Measurements from ENCODE around the gene DNM1.

Gene DNM1

DNA sequence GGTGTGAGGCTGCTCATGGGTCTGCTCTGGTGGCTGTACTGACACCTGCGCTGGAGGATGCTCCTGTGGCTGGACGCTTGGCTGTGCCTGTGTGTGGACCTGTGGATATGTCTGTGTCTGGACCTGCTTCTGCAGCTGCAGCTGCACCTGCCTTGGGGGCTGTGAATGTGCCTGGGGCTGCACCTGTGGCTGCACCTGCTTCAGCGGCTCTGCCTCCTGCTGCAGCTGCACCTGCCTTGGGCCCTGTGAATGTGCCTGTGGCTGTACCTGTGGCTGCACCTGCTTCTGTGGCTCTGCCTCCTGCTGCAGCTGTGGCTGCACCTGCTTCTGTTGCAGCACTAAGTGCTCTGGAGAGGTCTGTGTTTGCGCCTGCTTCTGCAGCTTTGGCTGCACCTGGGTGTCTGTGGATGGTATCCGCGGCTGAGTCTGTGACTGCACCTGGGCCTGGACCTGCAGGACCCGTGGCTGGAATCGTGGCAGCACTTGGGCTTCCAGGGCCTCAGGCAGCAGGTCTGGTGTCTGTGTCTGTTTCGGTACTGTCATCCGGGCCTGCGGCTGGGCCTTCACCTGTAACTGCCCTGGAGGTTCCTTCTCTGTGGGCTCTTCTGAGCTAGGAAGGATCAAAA is 24.3 kb upstream of the DNM1 start:
- no peak for DNase-seq

DNA sequence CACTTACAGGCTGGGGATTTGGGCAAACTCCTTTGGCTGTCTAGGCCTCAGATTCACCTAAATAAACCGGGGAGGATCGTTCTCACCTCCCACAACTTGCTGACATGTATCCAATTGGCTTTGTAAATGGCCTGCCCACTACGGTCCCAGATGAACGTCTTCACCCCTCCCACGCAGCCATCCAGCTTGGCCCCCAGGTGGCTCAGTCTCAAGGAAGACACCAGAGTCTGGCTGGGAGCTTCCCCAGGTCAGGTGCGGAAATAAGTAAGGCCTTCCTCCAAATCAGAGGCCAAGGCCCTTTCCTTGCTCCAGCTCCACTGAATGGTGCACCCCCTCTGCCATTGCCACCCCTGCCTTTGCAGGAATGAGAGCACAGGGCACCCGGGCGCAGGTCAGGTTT is 23.2 kb upstream of the DNM1 start:
- DNase-seq, result no peak

DNA sequence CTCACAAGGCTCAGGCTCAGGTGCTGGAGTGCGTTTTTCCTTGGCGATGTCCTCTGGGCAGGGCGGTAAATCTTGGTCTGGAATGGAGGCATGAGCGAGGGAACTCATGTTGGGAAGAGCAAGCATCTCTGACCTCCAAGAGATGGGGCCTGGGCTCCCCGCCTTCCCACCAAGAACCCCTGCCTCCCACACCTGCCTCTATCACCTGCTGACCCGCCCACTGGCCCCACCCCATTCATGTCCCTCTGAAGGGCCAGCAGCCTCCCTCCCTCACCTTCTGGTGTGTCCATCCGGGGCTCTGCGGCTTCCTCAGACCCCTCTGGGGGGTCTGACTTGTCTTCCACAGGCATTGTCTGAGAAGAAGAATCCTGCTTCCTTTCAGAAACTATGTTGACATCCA is 22.7 kb upstream of the DNM1 start:
- DNase-seq, result no peak

DNA sequence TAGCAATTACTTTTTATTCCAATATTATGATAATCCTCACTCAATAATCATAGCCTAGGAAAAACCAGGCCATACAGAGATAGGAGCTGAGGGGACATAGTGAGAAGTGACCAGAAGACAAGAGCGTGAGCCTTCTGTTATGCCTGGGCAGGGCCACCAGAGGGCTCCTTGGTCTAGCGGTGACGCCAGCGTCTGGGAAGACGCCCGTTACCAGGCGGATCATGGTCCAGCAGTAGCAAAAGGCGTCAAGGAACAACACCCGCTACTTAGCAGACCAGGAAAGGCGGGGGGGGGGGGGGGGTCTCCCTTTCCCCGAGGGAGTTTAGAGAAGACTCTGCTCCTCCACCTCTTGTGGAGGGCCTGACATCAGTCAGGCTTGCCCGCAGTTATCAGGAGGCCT is 21.7 kb upstream of the DNM1 start:
- peak in 4 of 14 donors; percentile 5 to 46 (median 18) for DNase-seq

DNA sequence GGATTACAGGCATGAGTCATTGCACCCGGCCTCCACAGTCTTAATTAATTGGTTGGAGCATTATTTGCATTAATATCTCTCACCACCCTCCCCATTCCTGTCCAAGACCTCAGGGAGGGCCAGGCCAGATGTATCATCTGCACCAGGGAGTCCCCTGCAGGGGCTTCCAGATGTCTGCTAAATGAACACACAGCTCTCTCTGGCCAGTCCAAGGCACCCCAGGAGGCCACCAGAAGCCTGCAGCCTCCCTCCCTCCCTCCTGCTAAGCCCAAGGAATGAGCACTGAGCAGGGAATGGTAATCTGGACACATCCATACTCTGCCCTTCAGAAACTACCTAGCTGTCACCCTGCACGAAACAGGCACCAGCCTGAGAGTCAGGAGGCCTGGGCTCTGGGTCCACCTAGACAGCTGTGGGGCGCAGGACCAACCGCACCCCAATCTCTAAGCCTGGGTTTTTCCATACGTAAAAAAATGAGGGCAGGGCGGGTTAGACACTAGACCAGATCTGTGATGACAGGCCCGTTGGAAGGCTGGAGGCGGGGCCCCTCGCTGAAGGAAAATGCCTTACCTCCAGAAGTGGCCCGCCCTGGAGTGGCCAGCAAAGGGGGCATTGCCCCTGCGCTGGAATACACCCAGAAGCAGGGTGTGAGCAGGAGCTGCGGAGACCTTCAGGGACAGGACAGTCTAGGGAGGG is 20.1 kb upstream of the DNM1 start:
- no peak for DNase-seq

DNA sequence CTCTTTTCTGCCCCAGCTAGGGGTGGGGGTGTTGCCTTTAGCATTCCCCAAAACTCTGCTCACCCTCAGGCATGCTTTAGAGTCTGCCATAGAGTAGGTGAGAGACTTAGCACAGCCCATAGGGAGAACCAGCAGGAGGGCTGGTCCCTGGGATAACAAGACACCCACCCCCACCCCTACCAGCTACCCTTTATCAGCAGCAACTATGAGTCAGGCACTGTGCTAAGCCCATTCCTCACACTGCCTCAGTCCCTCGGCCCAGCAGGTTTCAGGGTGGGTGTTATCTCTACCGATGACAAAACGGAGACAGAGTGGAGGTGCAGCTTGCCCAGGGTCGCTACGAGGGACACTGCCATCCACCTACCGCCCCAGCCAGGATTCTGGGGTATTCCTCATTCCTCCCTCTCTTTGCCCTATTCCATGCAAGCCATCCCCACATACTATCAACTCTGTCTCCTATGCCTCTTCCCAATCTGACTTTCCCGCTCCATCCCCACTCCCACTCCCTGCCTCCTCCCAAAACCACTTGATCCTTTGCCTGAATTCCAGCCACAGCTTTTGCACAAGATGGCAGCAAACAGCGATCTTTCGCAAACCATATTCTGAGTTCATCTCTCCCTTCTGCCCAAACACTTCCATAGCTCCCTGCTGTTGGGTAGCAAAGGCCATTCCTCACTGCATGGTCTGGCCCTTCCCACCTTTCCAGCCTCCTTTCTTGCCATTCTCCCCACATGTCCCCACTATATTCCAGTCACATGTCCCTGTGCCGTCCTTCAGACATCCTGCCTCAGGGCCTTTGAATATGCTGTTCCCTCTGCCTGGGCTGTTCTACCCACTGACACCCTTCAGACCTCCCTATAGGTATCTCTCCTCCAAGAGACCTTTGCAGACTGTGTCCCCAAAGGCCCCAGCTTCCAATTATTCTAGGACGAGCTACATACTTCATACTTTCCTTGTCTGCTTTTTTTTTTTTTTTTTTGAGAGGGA is 16.9 kb upstream of the DNM1 start:
- no peak for DNase-seq

DNA sequence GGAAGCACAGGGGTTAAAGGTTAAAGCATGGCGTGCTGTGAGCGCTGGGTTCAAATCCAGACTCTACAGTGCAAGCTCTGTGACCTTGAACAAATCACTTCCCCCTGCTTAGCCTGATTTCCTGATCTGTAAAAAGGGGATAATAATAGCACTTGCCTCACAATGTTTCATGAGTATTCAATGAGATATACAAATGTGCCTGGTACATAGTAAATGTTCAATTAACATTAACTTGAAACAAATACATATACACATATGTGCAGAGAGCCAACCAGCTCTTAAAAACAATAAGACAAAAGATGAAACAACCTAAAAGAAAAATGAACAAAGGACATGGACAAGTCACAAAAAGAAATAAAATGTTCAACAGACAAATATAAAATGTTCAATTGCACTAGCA is 15.8 kb upstream of the DNM1 start:
- no peak for DNase-seq

DNA sequence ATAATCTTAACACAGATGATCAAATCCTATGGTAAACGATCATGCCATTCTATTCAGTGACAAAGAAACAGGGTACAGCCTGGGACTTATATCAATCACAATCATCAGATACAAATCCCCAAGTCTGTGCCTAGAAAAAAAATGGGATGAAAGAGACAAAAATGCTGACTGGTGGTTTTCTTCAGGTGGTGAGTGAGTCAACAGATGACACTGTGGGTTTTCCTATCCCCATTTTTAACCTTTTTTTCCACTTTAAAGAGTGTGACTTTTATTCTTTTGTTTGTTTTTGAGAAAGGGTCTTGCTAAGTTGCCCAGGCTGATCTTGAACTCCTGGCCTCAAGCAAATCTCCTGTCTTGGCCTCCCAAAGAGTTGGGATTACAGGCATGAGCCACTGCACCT is 15.0 kb upstream of the DNM1 start:
- no peak for DNase-seq

DNA sequence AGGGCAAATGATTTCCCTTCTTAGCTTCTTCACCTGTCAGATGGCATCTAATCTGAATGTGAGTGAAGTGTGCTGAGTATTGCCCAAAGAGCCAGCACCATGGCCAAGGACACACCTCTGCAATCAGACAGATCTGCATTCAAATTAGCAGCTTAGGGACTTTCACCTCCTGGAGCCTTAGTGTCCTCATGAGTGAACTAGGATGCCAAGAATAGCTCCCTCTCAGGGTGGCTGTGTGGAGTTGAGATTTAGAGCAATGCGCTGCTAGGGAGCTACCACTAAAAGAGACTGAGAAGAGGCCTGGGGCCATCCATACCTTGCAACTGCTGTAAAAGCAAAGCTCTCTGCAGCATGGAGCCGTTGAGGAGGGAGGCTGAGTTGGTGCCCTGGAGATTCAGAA is 13.2 kb upstream of the DNM1 start:
- DNase-seq, result no peak

DNA sequence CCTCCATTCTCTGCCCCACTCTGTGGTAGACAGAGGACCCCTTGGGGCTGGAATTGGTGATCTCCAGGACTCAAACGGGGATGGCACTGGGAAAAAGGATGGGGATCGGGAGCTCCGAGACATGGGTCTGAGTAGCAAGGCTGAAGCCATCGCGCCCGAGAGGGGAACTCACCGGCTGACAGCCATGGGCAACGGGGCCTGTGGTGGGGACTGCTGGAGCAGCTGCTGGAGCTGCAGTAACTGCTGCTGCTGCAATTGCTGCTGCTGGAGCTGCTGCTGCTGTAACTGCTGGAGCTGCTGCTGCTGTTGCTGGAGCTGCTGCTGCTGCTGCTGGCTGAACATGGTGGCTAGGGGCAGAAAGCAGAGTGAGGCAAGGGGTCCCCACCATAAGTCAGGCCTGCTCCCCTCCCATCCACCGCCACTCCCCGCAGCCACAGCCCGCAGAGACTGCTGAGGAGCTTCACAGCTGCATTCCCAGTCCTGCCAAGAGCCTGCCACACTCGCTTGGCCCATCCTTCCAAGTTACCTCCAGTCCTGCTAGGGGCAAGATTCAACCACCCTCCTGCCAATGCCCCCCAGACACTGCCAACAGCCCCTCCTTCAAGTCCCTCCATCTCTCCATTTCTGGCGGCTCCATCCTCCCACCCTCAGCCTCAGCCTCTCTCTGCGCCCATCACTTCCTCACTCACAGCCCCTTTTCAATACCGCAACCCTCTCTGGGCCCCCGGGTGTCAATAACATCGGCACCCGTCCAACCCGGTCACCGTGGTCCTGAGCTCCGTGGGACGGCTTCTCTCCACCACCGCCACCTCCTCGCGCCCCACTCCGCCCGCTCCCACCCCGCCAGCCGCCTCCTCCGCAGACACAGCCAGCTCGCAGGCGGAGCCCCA is 12.4 kb upstream of the DNM1 start:
- DNase-seq, result peak in 9 of 14 donors; percentile 21 to 78 (median 51)

DNA sequence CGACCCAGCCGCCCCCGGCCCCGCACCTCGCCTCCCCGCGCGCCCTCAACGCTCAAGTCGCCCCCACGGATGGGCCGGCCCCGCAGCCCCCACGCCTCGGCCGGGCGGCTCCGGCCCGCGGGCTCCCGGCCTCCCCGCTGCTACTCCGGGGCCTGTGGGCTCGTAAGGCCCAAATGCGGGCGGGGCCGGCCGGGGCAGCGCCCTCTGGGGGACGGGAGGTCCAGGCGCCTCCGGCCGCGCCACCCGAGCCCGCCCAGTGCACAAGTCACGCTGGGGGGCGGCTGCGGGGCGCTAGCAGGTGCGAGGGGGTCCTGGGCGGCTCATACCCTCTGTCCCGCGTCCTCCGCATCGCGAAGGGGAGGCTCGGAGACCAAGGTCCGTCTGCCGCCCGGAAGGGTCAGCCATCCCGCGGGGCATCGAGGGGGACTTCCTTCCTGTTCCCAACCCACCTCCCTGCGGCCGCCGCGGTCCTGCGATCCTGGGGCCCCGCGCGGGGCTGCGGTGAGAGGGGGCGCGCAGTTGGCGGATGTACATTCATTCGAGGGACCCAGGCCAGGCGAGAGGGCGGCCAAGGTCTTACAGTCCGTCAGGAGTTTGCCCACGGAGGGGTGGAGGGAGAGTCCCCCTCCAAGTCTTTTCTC is 11.7 kb upstream of the DNM1 start, which contains the start of gene CIZ1:
TSS of gene CIZ1 (minus strand) at position 167 of the 641 bp plus-strand sequence. CDS start 715 bp downstream, outside the sequence.
- DNase-seq, result peak in 13 of 14 donors; percentile 21 to 84 (median 62)

DNA sequence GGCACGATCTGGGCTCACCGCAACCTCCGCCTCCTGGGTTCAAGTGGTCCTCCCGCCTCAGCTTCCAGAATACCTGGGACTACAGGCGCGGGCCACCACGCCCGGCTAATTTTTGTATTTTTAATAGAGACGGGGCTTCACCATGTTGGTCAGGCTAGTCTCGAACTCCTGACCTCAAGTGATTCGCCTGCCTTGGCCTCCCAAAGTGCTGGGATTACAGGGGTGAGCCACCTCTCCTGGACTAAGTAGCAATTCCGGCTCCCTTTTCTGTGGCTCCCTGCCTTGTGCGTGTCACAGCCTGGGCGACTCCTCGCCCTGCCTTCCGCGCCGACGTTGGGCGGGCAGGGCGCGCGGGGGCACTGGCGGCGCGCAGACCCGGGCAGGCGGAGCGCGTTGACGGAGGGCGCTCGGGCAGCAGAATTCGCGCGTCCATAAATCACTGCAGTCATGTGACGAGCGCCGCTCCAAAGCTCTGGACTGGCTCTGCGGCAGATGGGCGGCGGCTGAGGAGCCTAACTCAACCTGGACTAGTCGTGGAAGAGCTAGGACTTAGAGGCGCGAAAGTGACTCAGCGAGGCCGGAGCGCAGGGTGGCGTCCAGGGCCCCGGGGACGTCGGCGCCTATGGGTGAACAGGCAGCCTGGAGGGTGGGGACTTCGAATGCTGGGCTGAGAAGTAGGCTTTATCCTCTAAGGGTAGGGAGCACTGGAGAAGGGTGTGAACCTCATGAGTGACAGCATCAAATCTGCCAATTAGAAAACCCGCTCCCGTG is 10.4 kb upstream of the DNM1 start:
- DNase-seq, result peak in 11 of 14 donors; percentile 14 to 91 (median 62)

DNA sequence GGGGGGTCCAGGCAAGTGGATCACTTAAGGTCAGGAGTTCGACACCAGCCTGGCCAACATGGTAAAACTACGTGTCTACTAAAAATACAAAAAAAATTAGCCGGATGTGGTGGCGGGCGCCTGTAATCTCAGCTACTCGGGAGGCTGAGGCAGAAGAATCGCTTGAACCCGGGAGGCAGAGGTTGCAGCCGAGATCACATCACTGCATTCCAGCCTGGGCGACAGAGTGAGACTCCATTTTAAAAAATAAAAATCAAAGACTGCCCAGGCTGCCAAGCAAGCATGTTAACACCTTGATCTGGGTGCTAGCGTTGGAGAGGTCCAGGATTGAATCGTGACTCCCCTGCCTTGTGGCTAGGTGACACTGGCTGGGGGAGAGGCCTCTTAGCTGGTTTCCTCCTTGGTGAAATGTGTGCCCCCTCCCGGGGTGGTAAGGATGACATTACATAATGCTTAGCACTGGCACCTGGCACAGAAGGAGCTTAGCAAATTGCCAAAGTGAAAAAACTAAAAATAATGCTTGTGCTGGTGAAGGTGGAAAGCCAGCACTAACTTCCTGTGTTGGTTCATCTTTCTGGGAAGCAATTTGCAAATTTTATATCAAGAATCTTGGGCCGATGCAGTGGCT is 9.6 kb upstream of the DNM1 start:
- DNase-seq, result peak in 1 of 14 donors; percentile 66

DNA sequence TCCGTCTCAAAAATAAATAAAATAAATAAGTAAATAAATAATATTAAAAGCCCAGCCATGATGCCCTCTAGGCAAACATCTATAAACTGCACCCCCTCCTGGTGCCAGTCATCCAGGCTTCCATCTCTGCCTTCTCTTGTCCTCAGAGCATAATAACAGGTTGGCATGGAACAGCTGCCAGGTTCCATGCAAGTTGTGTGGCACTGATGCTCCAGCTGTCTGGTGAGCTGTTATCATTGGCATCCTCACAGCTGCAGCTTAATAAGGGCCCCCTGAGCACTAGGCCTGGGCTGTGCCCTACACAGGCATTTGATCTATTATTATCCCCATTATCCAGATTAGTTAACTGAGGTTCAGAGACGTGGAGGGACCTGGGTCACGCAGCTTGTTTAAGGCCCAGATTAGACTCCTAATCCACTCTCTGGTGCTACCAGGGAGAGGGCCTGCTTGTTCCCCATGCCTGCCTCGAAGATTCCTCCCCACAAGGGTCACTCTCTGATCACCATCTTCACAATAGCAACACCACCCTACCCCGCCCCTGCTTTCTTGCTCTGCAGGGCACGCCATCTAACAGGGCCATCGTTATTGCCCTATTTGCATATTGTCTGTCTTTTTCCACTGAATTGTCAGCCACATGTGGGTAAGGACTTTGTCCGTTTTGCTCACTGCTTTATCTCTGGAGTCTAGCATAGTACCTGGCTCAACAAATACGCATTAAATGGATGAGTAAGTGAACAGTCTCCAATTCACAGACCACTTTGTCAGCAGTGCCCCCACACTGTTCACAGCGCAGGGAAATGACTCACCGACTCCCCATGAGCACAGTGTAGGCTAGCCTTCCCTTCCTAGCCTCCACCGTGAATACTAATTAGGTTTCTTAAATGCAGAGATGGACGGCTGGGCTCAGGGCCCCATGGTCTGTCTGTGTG is 1.5 kb upstream of the DNM1 start:
- no peak for DNase-seq

DNA sequence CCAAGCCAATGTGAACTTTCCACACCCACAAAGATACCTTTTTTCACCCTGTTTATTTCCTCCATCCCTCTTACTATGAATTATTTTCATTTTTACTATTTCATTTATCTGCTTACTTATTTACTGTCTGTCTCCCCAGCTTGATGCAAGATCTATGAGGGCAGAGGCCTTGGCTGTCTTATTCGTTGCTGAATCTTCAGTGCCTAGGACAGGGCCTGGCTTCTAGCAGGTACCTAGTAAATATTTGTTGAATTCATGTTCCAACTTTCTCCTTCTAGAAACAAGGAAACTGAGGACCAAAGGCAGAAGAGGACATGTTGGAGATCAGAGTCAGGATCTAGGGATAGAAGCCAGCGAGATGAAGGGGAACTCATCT is 543 bp upstream of the DNM1 start:
- DNase-seq, result no peak

DNA sequence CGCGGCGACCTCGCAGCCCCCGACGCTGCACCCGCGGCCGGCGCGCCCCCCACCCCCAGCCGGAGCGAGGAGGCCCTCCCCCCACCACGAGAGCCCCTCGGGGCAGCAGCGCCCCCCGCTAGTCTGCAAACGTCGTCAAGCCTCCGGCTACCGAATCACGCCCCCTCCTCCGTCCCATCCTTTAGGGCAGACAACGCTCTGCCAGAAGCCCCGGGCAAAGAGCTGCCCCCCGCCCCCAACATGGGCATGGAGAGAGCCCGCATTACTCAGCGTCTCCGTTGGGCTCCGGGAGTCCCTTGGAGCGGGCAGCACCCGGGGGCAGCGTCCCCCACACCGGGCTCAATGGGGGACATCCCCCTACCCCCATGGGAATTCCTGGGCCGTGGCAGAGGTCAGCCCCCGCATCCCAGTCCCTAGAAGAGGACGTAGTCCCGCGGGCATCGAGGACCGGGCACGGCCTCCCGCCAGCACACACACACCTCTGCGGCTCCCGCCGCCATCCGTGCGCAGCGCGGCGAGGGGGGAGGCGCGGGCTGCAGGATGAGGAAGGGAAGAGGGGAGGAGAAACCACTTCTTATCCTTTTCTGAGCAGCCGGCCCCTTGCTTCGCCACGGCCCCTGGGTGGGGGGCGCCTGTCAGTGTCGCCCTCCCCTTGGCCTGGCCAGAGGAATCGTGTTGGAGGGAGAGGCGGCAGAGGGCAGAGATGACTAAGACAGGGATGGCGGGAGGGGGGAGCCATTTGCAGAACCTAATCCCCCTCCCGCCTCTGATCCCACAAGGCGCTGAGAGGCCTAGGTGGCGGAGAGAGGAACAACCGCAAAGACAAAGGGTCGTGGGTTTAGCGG is 750 bp downstream of the DNM1 start:
- DNase-seq, result peak in 3 of 14 donors; percentile 10 to 85 (median 13)

DNA sequence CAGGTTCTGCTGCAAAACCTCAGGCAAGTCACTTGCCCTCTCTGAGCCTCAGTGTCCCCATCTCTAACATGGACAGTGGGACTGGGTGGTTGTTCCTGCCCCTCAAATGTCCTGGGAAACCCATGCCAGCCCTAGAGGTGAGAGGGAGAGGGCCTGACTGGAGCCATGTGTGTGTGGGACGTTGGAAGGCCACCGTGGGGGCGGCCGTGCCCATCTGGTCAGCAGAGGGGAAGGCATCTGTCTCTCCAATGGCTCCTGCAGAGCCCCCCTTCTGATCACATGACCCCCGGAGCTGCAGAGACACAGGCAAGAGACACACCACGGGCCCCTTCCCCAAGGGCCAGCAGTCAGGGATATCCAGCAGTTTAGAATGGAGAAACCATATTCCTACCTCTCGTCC is 1.7 kb downstream of the DNM1 start:
- peak in 1 of 14 donors; percentile 57 for DNase-seq
